Middle frontal gyrus (tissue), 1 donor: ENCODE results near the gene RASSF5.

Source experiments
- DNase-seq: peaks from one replicate; pipeline ENCODE4 v3.0.0-alpha.2; 2015; ENCODE audit warnings: low spot score; ENCODE audit errors: extremely low spot score

The RASSF5 gene

DNA sequence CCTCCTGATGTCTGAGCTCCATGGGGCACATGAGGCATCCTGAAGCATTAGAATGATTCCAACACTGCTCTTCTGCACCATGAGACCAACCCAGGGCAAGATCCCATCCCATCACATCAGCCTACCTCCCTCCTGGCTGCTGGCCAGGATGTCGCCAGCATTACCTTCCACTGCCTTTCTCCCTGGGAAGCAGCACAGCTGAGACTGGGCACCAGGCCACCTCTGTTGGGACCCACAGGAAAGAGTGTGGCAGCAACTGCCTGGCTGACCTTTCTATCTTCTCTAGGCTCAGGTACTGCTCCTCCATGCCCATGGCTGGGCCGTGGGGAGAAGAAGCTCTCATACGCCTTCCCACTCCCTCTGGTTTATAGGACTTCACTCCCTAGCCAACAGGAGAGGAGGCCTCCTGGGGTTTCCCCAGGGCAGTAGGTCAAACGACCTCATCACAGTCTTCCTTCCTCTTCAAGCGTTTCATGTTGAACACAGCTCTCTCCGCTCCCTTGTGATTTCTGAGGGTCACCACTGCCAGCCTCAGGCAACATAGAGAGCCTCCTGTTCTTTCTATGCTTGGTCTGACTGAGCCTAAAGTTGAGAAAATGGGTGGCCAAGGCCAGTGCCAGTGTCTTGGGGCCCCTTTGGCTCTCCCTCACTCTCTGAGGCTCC lies 11.1 kb upstream of the RASSF5 start:
- no peak for DNase-seq

DNA sequence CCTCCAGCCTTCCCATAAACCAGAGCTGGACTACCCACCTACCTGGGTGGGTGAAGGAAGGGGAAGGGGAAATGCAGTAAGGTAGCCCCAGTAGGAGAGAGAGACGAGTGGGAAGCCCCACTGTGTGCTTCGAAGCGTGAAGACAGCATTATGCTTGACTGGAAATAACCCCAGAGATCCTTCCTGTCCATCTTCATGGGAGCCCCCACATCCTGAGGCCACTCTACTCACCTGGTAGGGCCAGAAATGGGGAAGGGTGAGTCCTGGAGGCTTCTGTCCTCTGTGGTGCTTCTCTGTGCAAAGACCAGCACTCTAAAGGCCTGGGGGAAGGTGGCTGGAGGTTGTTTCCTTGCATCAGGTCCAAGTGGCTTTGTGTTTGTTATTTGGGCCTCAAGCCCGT lies 10.0 kb upstream of the RASSF5 start:
- DNase-seq: no peak

DNA sequence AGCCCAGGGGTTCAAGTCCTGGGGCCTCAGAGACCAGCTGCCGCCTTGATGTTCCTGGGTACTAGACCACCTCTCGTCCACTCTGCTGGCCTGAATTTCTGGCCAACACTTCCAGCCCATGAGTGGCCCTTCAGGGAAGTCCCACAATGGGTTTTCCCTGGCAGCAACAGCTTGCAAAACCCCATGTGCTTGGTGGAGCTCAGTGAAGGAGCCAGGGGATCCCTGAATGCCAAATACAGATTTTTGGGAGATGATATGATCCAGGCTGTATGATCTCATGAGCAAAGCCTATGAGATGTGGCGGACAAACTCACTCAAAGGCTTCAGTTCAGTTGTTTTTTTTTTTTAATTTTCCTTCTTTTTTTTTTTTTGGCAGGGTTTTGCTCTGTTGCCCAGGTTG lies 9.6 kb upstream of the RASSF5 start:
- DNase-seq: no peak

DNA sequence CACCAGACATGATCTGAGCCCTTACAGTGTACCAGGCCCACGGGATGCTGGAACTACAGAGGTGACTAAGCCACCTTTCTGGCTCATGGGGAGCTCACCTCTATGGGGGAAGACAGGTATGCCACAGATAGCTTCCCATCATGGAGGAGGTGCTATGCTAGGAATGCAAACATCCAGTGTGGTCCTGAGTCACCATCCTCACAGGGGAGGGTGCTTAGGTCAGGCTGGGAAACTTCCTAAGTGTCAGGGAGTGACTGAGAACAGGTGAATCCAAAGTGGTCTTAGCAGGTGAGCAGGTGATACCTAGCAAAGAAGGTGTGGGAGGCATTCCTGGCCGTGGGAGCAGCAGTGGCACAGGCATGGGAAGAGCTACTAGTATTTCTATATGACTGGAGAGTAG lies 8.6 kb upstream of the RASSF5 start:
- no peak for DNase-seq

DNA sequence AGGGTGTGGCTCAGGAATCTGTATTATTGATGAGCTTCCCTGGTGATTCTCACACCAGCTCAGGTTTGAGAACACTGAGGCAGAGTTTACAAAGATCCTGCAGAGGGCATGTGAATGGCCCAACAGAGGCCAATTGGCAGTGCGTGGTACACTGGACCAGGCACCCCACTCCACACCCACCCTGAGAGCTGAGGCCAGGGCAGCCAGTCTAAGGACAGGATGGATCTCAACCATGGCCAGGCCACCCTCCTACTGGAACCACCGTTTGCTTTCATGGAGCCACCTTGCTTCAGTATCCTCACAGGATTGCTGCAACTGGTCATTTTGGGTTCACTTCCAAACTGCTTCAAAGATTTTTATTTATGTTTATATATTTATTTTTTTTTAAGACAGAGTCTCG lies 7.3 kb upstream of the RASSF5 start:
- DNase-seq: no peak

DNA sequence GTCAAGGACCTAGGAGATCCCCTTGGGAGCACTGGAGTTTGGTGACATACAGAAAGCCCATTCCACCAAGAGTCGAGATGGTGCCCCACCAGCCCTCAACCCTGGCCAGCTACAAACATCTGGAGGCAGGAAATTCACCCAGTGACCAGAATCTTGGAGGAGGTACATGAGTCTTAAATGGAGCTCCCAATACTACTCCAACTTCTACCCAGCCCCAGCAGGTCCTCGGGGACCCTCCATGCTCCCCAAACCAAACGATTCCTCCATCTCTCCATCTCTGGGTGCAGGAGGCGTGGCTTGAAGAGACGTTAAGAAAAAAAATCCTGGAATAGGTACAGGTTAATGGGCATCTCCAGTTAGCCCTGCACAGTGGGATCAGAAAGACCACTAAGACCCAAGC lies 5.5 kb upstream of the RASSF5 start:
- DNase-seq: no peak

DNA sequence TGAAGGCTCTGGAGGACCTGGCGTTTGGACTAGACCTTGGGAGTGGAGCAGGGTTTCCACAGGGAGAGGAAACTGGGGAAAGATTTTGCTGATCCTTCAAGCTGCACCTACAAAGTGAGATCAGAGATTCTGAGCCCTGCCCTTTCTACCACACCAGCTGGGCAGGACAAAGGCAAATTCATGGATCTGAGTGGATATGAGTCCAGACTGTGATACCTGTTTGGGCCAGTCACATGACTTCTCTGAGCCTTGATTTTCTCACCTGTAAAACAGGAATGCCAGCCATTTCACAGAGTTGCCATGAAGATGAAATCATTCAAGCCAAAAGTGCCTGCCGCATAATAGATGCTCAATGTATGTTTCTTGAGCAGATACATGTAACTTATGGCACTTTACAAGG lies 4.9 kb upstream of the RASSF5 start:
- no peak for DNase-seq

DNA sequence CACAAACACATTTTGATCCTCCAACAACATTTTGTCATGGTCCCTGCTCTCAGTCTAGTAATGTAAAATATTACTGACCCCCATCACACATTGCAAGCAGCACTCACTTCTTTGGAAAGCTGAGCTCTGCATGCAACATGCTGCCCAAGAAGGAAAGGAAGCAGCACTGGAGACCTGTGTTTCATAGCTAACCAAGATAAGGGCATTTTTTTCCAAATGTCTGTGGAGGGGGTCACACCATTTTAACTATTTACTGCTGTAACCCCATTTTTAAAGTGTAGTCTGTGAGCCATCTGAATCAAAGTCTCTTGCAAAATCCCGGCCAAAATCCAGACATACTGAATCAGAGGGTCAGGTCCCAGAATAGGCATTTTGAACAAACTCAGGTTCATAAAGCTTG lies 4.5 kb upstream of the RASSF5 start:
- no peak for DNase-seq

DNA sequence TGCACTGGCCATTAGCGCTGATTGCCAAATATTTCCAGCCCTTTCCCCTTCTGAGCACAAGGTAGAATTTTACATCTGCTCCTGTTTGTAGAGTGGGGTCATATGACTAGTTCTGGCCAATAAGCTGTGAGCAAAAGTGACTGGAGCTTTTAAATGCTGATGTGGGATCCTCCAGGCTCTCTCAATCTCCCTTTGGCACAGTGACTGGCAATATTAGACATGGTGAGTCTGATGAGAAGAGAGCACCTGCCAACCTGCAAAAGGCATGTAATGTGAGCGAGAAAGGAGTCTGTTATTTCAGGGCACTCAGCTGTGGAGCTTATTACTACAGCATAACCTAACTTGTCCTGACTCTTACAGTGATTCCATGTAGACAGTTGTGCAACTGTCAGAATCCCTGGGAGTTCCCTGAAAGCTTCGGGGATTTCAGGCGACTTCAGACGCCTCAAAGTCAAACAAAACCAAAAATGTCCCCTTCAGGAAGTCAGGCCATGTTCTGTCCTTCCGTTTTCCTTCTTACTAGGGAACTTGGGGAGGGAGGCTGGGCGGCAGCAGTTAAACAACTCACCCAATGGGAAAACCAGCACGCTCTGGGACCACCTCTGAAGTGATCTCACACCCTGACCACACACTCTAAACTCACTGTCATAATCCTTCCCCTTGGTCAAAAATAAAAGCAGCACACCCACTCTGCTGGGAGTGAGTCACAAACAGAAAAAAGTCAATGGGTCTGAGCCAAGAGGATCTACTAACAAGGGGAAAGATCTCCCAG lies 3.6 kb upstream of the RASSF5 start:
- DNase-seq: no peak

DNA sequence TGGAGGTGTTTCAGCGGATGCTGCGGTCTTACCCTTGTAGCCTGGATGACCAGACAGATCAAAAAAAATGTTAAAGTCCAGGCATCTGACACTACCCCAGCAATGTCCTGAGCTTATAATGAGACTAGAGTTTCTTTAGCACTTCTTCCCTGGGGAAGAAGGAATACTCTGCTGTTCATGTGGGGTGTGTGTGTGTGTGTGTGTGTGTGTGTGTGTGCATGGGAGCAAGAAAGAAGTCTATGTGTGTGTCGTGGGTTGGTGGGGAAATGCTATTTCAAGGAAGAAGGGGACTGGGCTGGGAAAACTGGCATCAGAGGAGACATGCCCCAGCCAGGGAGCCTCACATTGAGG lies 3.0 kb upstream of the RASSF5 start:
- DNase-seq: no peak

DNA sequence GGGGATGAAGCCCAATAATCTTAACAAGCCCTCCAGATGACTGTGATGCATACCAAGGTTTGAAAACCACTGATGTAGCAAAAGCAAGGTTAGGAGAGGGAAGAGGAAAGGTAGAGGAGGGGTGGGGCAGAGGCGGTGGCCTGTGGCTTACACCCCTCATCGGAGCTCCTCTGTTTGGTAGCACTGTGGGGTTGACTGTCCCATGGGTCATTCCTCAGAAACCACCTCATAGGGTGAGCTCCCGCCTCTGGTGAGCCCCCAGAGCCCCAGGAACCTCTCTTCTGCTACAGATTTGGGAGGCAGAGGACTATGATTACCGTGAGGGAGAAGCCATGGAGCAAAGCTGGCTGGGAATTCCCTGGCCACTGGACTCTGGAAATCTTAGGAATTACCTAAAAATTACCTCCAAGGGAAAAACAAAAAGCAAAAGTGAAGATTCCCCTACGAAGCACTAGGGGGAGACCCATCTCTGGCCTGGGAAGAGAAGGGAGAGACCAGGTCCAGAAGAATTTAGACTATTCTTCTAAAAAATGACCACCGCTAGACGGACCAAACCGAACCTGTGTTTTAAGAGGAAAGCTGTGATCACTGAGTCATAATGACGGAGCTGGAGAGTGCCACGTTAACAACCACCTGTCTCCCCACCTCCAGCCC lies 1.5 kb upstream of the RASSF5 start:
- no peak for DNase-seq

DNA sequence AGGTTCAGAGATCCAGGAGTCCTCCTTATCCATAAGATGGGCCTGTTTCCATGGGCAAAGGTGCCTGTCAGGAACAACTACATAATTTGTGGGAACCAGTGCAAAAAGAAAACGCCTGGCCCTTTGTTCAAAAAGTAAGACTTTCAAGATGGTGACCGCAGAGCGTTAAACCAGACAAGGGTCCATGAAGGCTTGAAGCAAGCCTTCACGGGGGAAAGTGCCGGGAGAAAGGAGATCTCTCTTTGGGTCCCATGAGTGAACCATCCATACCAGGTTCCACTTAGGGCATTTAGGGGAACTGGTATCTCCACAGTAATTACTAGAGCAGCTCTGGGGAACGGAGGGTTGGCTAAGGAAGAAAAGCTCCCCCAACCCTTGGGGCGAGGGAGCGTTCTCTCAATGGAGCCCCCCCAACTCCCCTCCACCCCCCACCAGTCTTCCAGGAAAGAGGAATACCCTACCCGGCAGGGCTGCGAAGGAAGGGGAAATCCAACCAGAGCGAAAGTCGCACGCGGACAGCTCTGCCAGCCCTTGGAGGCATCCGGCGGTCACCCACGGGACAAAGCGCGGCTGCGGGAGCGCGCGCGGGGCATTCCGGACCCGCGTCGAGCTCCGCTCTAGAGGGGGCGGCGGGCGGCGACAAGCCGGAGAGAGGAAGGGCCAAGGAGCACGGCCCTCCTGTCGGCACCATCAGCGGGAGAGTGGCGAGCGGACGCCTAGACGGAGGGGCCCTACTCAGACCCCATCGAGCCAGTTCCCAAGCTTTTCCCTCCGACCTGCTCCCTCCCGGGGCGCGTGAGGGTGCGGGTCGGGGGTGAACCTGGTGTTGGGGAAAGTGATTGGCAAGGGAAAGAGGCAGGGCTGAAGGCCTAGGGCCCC lies 687 bp upstream of the RASSF5 start:
- no peak for DNase-seq

DNA sequence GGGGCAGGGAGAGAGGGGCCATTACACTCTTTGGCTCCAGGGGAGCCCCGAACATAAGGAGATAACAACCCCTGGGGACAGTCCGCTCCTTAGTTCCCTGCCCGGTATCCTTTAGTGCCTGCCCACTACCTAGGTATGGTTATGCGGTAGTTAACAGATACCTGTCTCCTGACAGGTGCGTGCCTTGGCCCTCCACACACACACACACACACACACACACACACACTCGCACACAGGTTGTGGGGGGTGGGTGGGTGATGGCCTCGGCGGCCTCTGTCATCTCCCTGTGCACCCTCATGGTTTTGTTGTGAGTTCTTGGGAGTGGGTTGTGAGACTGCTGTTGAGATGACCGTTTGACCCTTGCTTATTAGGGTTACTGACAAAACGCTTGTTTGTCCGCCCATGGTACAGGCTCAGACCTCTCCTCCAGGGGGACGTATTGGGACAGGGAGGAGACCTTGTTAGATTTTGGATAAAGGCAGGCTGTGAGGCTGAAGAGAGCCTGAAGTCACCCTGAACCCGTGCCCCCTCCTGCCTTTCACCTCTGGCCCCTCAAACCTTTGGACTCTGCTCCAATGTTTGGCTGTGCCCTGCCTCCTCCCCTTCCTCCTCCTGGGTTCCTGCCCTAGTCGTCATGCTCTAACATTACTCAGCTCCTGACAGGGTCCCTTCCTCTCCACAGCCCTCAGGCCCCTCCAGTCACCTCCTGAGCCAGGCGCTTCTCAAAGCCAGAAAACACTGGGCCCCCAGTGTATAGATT lies 979 bp downstream of the RASSF5 start:
- DNase-seq: no peak

DNA sequence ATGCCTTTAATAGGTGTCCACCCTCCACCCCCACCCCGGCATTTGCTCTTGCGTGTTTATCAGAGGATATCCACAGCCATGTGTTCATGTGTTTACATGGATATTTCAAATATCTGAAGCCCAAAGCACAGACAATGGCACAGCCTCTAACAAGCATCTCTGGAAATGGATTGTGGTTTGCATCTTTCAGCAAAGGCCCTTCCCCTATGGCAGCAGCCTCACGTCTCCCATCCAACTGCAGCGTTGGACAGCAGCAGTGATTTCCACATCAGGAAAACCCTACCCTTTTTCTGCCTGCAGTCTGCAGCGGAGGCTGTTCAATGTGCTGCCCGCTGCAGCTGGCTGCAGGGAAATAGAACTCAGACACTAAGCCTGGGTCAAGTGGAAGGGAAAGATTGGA lies 1.6 kb downstream of the RASSF5 start:
- DNase-seq: no peak

DNA sequence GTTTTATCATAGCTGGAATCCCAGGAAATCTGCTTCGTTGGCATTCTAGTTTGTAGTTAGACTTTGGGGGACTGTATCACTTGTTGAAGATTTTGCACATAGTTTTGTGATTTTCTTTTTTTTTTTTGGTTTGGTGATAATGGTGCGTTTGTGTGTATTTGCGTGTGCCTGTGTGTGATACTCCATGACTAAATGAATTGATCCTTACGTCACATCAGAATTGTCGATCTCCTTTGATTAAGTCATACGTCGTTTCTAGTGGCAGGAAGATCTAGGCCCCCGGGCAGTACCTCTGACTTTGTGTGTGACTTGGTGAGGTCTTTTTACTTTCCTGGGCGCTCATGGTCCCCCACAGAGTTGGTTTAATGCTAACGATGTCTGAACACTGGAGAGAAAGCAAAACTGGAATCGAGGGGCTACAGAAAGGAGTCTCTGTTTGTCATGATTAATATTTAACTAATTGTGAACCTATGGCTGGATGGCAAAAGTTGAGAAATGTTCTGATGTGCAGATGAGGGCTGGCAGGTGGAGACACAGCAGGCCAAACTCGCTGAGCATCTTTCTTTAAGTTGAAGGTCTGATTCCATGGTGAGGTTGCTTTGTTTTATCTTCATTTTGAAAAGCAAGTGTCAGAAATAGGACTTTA lies 2.4 kb downstream of the RASSF5 start:
- DNase-seq: no peak

DNA sequence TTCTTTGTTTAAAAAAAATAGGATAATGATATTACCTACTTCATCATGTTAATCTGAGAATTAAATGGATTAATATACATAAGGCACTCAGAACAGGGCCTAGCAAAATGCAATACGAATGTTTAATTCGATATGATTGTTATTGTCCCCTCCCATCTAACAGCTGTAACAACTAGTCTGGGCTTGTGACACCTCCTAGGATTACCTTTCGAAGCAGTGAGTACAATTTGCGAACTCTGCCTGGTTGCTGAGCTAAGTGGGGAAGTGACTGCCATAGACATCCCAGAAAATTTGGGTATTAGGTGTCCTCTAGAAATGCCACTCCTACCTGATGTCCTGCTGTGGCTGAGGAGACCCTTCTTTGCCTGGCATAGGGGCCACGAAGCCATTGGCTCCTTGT lies 3.0 kb downstream of the RASSF5 start:
- DNase-seq: no peak

DNA sequence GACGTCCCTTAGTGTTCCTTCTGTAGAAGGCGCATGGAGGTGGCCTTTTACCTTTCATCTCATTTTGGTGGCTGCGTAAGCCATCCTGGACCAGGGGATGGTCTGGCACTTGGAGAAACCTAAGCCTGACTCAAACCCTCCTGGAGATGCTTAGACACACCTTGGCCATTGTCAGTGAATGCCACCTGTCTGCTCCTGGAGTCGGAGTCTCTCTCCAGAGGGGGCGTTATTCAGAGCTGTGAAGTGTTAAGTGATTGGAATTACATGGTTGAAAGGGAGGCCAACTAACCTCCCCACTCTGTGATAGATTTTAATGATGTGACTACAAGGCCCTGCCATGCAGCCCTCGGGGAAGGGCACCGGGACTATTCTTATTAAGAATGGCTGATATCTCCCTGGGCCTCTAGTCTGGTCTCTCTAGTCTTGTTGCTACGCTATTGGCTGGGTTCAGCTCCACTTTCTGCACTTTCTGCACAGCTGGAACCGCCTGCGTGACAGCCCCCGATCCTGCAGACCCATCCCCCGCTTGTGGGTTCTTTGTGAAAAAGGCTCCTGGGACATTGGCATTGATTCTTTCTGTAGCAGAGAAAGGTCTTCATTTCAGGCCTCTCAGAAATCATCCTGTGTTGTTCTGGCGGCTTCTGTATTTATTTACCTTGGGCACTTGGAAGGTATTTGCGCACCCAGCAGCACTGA lies 4.2 kb downstream of the RASSF5 start:
- DNase-seq: no peak

DNA sequence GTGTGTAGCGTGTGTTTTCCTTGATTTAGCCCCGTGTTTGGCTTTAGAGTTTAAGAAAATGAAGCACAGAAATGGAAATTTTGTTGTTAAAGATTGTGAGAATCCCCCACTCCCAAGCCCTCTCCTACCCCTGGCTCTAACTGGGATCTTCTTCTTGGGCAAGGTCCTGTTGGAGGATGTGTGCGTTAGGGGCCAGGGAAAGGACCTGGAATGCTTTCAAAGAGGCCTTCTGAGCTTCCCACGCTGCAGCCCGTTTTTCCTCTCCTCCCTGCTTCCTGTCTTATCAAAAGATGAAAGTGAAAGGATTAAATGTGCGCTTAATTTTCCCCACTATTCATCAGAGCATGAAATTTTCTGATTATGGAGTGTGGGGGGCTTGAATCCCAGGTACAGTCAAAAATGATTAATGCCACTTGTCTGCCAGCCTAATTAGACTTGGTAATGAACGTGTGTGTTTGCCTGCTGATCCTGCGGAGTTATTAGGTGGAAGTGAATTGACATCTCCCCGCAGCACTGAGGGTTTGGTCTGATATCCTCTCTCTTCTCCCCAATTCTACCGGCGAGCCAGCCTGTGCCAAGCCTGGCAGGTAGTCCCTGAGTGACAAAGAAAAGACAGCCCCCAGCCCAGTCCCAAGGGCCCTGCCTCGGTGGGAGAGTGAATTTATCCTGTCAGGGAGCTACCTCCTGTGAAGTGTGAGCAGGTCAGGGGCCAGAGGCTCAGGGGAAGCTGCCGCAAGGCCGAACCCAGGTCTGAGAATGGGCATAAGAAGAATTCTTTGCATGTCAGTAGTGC lies 4.9 kb downstream of the RASSF5 start:
- no peak for DNase-seq

DNA sequence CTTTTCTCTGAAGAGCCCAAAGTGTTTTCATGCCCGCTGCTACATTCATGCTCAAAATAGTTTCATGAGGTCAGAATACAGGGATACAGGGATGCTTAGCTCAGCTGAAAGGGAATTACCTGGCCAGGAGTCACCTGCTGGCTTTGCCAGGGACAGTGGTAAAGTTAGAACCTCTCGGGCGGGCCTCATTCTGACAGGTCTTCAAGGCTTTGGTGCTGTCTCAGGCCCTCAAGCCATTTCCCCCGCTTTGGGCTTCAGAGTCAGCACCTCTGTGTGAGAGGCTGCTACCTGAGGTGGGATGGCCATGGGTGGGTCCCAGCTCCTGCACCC lies 5.5 kb downstream of the RASSF5 start:
- DNase-seq: no peak
